ENCODE results near the gene LMX1B. TPM values are rescaled to one million over a fixed set of nuclear protein-coding genes. Genes with fewer than 3 reads are reported as not detected.
"Not testable (repeated sequence)": the region's sequence is repeated elsewhere in the genome, so short reads cannot be mapped to it uniquely, and the experiment has no call there.

Gene LMX1B
- total RNA-seq, 2 donors from 2014 or later = 0.81 to 1.8 TPM

GRCh38 chr9:126700296-126700695 is 86.6 kb downstream of the LMX1B start:
- DNase-seq (peak; percentile 11), ATAC-seq (no peak)
- intact Hi-C loops (cut with DNase I) = no loop called here

GRCh38 chr9:126700903-126701812 is 87.4 kb downstream of the LMX1B start:
- ATAC-seq = no peak
- intact Hi-C loops (cut with DNase I) = no loop called here
- DNase-seq = peak; percentile 14

- no peak for ATAC-seq
- peak; percentile 12 for DNase-seq
- intact Hi-C loops (cut with DNase I) = no loop called here
These were observed 88.0 kb downstream of the LMX1B start for GRCh38 chr9:126701813-126702140.

GRCh38 chr9:126702151-126703001 is 88.6 kb downstream of the LMX1B start:
- DNase-seq (peak; percentile 31), ATAC-seq (peak in 1 of 2 donors; percentile 4)
- intact Hi-C loops (cut with DNase I) = no loop called here

- intact Hi-C loops (cut with DNase I) = no loop called here
- no peak for ATAC-seq
- DNase-seq = peak; percentile 4
These were observed 89.5 kb downstream of the LMX1B start for GRCh38 chr9:126703002-126703865.

GRCh38 chr9:126703866-126704156 is 90.1 kb downstream of the LMX1B start:
- ATAC-seq (no peak), DNase-seq (no peak)
- intact Hi-C loops (cut with DNase I) = loop anchor here in 1 of 2 donors (2.0 kb wide), 1 partner anchor 77 kb away; no protein-coding TSS in a partner anchor

GRCh38 chr9:126704157-126704891 is 90.6 kb downstream of the LMX1B start:
- intact Hi-C loops (cut with DNase I) = loop anchor here in 1 of 2 donors (2.0 kb wide), 1 partner anchor 76 kb away; no protein-coding TSS in a partner anchor
- DNase-seq (peak; percentile 50), ATAC-seq (peak; percentile 39 to 88)

- intact Hi-C loops (cut with DNase I) = loop anchor here (1.0 to 2.0 kb wide), 2 partner anchors 76 kb away; no protein-coding TSS in a partner anchor
- ATAC-seq (peak; percentile 83 to 86), DNase-seq (peak; percentile 85)
These were observed 91.4 kb downstream of the LMX1B start for GRCh38 chr9:126704892-126705766.

- ATAC-seq (peak; percentile 21 to 44), DNase-seq (peak; percentile 68)
- intact Hi-C loops (cut with DNase I) = loop anchor here (1.0 to 2.0 kb wide), 2 partner anchors 75 kb away; no protein-coding TSS in a partner anchor
These were observed 92.3 kb downstream of the LMX1B start for GRCh38 chr9:126705767-126706697.

- ATAC-seq (no peak), DNase-seq (no peak)
- intact Hi-C loops (cut with DNase I) = no loop called here
These were observed 92.9 kb downstream of the LMX1B start for GRCh38 chr9:126706698-126707053.

- DNase-seq (no peak), ATAC-seq (no peak)
- intact Hi-C loops (cut with DNase I) = no loop called here
These were observed 93.4 kb downstream of the LMX1B start for GRCh38 chr9:126707083-126707482.

GRCh38 chr9:126707712-126708111 is 94.0 kb downstream of the LMX1B start:
- ATAC-seq; intact Hi-C loops (cut with DNase I); DNase-seq: not testable (repeated sequence)

GRCh38 chr9:126708178-126708577 is 94.5 kb downstream of the LMX1B start:
- no peak for DNase-seq
- intact Hi-C loops (cut with DNase I) = no loop called here
- ATAC-seq = no peak

- intact Hi-C loops (cut with DNase I) = no loop called here
These were observed 95.5 kb downstream of the LMX1B start for GRCh38 chr9:126709241-126709640.

GRCh38 chr9:126715382-126715781 is 101.7 kb downstream of the LMX1B start:
- no peak for ATAC-seq
- intact Hi-C loops (cut with DNase I) = no loop called here
- no peak for DNase-seq

More at GRCh38 chr9:126709241-126709640, 95.5 kb downstream of the LMX1B start:
- ATAC-seq (no peak), DNase-seq (no peak)

GRCh38 chr9:126717441-126717840 is 103.7 kb downstream of the LMX1B start:
- intact Hi-C loops (cut with DNase I) = not testable (repeated sequence)

More at GRCh38 chr9:126717441-126717840, 103.7 kb downstream of the LMX1B start:
- DNase-seq, ATAC-seq: not testable (repeated sequence)

All from left cardiac atrium (tissue), 4 donors.